Vagina (tissue), 2 donors: Measurements from ENCODE around the gene RFFL.

ENCODE experiments used
- POLR2AphosphoS5 ChIP-seq, 2 donors: sonication (generic); formaldehyde crosslinking; IDR thresholded peaks; one replicate each; pipeline ENCODE4 v1.9.0; 2017; ENCODE audit warnings: antibody characterized with exemption in 2 of 2, mild to moderate bottlenecking in 2 of 2, low read depth in 1 of 2; ENCODE audit not compliant: insufficient read depth in 1 of 2
- TF ChIP-seq, protein P1 (sequence below), 3 experiments: fragments of 450-650 bp in 2 of 3; fragments of 200-600 bp in 1 of 3; sonication (generic) in 1 of 3; IDR thresholded peaks; one replicate each; pipeline ENCODE4 v1.5.1; 2017 to 2019; ENCODE audit warnings: antibody characterized with exemption in 3 of 3, mild to moderate bottlenecking in 2 of 3, moderate library complexity in 2 of 3

DNA sequence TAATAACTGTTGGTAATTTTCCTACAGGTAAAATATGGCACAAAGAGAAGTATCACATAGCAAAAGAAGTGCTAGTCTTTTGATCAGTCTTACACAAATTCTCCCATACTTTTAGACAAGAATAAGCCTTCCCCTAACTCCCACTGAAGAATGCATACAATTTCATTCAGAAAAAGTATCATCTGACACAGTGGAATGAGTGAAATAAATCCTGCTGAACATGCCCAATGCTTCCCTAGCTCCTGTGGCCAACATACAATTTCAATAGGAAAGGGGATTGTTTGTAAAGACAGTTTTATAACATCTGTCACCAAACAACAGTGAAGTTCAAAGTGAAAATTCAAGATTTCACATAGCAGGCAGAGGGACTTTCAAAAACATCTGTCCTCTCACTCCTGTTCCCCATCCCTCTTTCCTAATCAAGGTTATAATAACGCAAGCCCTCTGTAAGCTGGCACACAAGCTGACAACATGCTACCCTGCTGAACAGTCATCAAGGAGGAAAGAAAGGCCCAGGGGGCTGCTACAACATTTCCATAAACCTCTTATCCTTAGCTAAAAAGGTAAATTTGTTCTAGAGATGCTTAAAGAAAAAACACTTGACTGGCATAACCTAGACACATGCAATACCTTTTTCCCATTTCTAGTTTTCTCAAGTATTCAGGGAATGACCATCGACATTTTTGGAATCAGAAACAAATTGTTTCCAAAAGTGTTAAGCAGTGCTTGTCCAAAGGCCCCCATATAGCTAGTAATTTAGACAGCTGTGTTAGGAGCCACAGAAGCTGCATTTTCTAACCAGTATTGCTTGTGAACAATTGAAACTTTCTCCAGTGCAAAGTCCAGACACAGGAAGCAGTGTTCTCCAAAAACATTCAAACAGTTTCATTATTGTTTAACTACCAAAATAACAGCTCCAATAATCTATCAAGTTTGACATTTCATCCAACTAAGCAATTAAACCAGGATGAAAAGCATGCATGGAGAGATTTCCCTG is 11.5 kb upstream of the RFFL start:
- TF ChIP-seq, protein P1, sequence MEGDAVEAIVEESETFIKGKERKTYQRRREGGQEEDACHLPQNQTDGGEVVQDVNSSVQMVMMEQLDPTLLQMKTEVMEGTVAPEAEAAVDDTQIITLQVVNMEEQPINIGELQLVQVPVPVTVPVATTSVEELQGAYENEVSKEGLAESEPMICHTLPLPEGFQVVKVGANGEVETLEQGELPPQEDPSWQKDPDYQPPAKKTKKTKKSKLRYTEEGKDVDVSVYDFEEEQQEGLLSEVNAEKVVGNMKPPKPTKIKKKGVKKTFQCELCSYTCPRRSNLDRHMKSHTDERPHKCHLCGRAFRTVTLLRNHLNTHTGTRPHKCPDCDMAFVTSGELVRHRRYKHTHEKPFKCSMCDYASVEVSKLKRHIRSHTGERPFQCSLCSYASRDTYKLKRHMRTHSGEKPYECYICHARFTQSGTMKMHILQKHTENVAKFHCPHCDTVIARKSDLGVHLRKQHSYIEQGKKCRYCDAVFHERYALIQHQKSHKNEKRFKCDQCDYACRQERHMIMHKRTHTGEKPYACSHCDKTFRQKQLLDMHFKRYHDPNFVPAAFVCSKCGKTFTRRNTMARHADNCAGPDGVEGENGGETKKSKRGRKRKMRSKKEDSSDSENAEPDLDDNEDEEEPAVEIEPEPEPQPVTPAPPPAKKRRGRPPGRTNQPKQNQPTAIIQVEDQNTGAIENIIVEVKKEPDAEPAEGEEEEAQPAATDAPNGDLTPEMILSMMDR (IDR thresholded peaks at IDR 0.05): no peak
- no peak for TF ChIP-seq POLR2AphosphoS5 (IDR thresholded peaks at IDR 0.05; ENCODE audit: insufficient read depth in 1 of 2, low read depth in 1 of 2)
